Measurements from ENCODE around the gene TENT4B. TPM values are rescaled to one million over a fixed set of nuclear protein-coding genes. Genes with fewer than 3 reads are reported as not detected.

Gene TENT4B
- total and polyA plus RNA-seq, 7 donors: 3.6 to 23.5 (median 14.9) TPM

DNA sequence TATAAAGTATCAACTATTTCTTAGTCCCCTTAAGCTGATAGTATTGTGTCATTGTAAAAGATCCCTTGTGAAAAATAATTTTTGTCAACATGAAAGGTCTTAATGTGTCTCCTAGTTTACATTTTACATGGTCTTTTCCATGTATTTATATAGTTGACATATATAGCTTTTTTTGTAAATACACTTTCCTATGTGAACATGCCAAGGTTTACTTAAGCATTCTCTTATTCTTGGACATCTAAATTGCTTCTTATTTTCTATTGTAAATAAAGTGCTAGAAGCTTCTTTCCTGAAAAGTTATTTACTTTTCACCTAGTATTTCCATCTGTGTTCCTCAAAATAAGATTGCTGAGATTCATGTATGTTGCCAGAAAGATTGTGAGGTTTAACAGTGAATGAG lies 29.3 kb downstream of the TENT4B start:
- TF ChIP-seq EP300 (IDR thresholded peaks at IDR 0.05): no peak
- no peak for TF ChIP-seq POLR2A (IDR thresholded peaks at IDR 0.05)
- TF ChIP-seq, protein P1, sequence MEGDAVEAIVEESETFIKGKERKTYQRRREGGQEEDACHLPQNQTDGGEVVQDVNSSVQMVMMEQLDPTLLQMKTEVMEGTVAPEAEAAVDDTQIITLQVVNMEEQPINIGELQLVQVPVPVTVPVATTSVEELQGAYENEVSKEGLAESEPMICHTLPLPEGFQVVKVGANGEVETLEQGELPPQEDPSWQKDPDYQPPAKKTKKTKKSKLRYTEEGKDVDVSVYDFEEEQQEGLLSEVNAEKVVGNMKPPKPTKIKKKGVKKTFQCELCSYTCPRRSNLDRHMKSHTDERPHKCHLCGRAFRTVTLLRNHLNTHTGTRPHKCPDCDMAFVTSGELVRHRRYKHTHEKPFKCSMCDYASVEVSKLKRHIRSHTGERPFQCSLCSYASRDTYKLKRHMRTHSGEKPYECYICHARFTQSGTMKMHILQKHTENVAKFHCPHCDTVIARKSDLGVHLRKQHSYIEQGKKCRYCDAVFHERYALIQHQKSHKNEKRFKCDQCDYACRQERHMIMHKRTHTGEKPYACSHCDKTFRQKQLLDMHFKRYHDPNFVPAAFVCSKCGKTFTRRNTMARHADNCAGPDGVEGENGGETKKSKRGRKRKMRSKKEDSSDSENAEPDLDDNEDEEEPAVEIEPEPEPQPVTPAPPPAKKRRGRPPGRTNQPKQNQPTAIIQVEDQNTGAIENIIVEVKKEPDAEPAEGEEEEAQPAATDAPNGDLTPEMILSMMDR (IDR thresholded peaks at IDR 0.05): no peak
- TF ChIP-seq POLR2AphosphoS5 (IDR thresholded peaks at IDR 0.05): no peak
- no peaks in the 10 kb centered on the region for H3K27me3 ChIP-seq
- no peaks in the 10 kb centered on the region for H3K36me3 ChIP-seq
- DNase-seq: no peak
- H3K4me1 ChIP-seq: peaks cover 0 to 61% (median 41%) of the 10 kb centered on the region in 4 donors
- H3K27ac ChIP-seq: peak overlapping the region in 3 of 4 donors; percentile 45 to 70 (median 52)
- intact Hi-C loops (cut with DNase I): no loop called here
- H3K4me3 ChIP-seq: no peak overlapping the region
- no peaks in the 10 kb centered on the region for H3K9me3 ChIP-seq

DNA sequence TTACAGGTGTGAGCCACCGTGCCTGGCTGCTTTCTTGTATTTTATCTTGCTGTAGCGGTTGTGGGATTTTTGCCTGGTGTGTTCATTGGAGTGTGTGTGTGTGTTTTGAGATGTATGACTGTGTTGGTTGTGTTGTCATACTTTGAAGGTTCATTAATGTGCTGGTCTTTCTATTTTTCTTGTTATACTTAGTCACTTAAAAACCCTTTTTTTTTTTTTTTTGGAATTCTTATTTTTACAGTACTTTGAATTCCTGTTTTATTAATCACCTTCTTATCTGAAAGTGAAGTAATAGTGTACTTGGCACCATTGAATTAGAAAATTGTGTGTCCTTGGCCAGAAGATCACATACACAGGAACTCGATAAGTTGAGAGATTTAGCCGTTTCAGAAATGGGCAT lies 30.2 kb downstream of the TENT4B start:
- Histone ChIP-seq H3K27ac (peak overlapping the region in 3 of 4 donors; percentile 22 to 70 (median 33)), H3K4me1 (peaks cover 0 to 70% (median 48%) of the 10 kb centered on the region in 4 donors), H3K4me3 (no peak overlapping the region), H3K27me3 (no peaks in the 10 kb centered on the region), H3K9me3 (no peaks in the 10 kb centered on the region), H3K36me3 (no peaks in the 10 kb centered on the region)
- 88% methylated on average over 4 of the region's 4 CpGs for WGBS, 2 donors
- TF ChIP-seq EP300 (IDR thresholded peaks at IDR 0.05) (no peak), POLR2AphosphoS5 (IDR thresholded peaks at IDR 0.05) (no peak), POLR2A (IDR thresholded peaks at IDR 0.05) (no peak)
- TF ChIP-seq, protein P1 (IDR thresholded peaks at IDR 0.05): no peak
- intact Hi-C loops (cut with DNase I): no loop called here
- no peak for DNase-seq

GRCh38 chr16:50185005-50185505 lies 31.9 kb downstream of the TENT4B start:
- WGBS, 2 donors: 26 to 69% methylated on average over 3 of the region's 3 CpGs
- no peak for DNase-seq
- Histone ChIP-seq H3K9me3 (no peaks in the 10 kb centered on the region), H3K4me3 (no peak overlapping the region), H3K27me3 (no peaks in the 10 kb centered on the region), H3K27ac (peak overlapping the region; percentile 44 to 72 (median 64)), H3K4me1 (peaks cover 0 to 81% (median 60%) of the 10 kb centered on the region in 4 donors), H3K36me3 (no peaks in the 10 kb centered on the region)
- intact Hi-C loops (cut with DNase I): no loop called here
- TF ChIP-seq EP300 (IDR thresholded peaks at IDR 0.05) (no peak), POLR2A (IDR thresholded peaks at IDR 0.05) (no peak), POLR2AphosphoS5 (IDR thresholded peaks at IDR 0.05) (no peak)
- TF ChIP-seq, protein P1 (IDR thresholded peaks at IDR 0.05): no peak

DNA sequence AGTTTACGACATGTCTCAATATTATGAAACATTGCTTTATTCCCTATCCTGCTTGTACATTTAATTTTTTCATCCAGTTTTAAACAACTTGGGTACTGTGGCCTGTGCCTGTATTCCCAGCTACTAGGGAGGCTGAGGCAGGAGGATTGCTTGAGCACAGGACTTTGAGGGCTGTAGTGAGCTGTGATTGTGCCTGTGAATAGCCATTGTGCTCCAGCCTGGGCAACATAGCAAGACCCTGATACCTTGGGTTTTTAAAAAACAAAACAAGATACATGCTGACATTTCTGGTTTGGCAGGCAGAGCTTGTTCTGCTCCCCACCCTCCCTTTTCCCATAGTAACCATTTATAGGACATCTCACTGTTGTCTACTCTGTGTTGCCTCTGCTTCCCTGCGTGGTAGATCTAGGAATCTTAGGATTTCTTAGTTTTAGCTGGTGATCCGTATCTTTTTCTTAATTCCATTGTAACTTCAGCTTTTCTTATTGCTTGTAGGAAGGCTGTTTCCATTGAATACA lies 35.6 kb downstream of the TENT4B start:
- Histone ChIP-seq H3K27ac (peak overlapping the region in 3 of 4 donors; percentile 61 to 72 (median 70)), H3K4me1 (peaks cover 0 to 74% (median 68%) of the 10 kb centered on the region in 4 donors), H3K27me3 (no peaks in the 10 kb centered on the region), H3K36me3 (no peaks in the 10 kb centered on the region), H3K9me3 (no peaks in the 10 kb centered on the region), H3K4me3 (no peak overlapping the region)
- WGBS, 2 donors: 78 to 90% methylated on average over 3 of the region's 3 CpGs
- no peak for DNase-seq
- TF ChIP-seq, protein P1 (IDR thresholded peaks at IDR 0.05): no peak
- no peak for TF ChIP-seq POLR2A (IDR thresholded peaks at IDR 0.05)
- no peak for TF ChIP-seq POLR2AphosphoS5 (IDR thresholded peaks at IDR 0.05)
- no peak for TF ChIP-seq EP300 (IDR thresholded peaks at IDR 0.05)
- intact Hi-C loops (cut with DNase I): no loop called here

GRCh38 chr16:50190292-50190691 lies 37.2 kb downstream of the TENT4B start:
- no peaks in the 10 kb centered on the region for H3K9me3 ChIP-seq
- no peaks in the 10 kb centered on the region for H3K36me3 ChIP-seq
- no peak for TF ChIP-seq EP300 (IDR thresholded peaks at IDR 0.05)
- TF ChIP-seq, protein P1 (IDR thresholded peaks at IDR 0.05): no peak
- no peaks in the 10 kb centered on the region for H3K27me3 ChIP-seq
- DNase-seq: no peak
- no peak overlapping the region for H3K4me3 ChIP-seq
- 80 to 87% methylated on average over 2 of the region's 2 CpGs for WGBS, 2 donors
- H3K4me1 ChIP-seq: peaks cover 0 to 74% (median 62%) of the 10 kb centered on the region in 4 donors
- H3K27ac ChIP-seq: no peak overlapping the region
- intact Hi-C loops (cut with DNase I): no loop called here

Measured in sigmoid colon (tissue), 7 donors.